Endodermal cell (in vitro differentiated cells): Measurements from ENCODE around the gene ITGA5. TPM values are rescaled to one million over a fixed set of nuclear protein-coding genes. Genes with fewer than 3 reads are reported as not detected.

Experiments
- DNase-seq: peaks from one replicate; pipeline ENCODE4 v3.0.0-alpha.2; 2017
- H3K27ac ChIP-seq: 2 replicates; pipeline ENCODE4 v1.5.1; 2013; ENCODE audit warnings: mild to moderate bottlenecking, low read depth, low read length, moderate library complexity
- H3K27me3 ChIP-seq: 2 replicates; pipeline ENCODE4 v1.6.1; 2013; ENCODE audit warnings: mild to moderate bottlenecking, low read length, moderate library complexity; ENCODE audit not compliant: insufficient read depth, control insufficient read depth, poor library complexity, severe bottlenecking
- H3K36me3 ChIP-seq: 2 replicates; pipeline ENCODE4 v1.7.0; 2013; ENCODE audit warnings: mild to moderate bottlenecking, low read length, moderate library complexity; ENCODE audit not compliant: control insufficient read depth, insufficient read depth
- H3K4me1 ChIP-seq: one replicate; pipeline ENCODE4 v1.7.0; 2013; ENCODE audit warnings: low read length; ENCODE audit not compliant: control insufficient read depth, insufficient read depth
- H3K4me3 ChIP-seq: 2 replicates; pipeline ENCODE4 v1.5.1; 2013; ENCODE audit warnings: mild to moderate bottlenecking, low read length, moderate library complexity
- H3K9ac ChIP-seq: 2 replicates; pipeline ENCODE4 v1.6.1; 2013; ENCODE audit warnings: mild to moderate bottlenecking, low read length, moderate library complexity; ENCODE audit not compliant: poor library complexity, severe bottlenecking; ENCODE audit errors: extremely low read depth
- H3K9me3 ChIP-seq: 2 replicates; pipeline ENCODE4 v1.6.1; 2013; ENCODE audit warnings: mild to moderate bottlenecking, low read length, moderate library complexity; ENCODE audit not compliant: control insufficient read depth
- H3K27ac Mint-ChIP-seq: 2 replicates; pipeline ENCODE4 v1.8.0; 2020; ENCODE audit warnings: mixed read lengths
- H3K27me3 Mint-ChIP-seq: 2 replicates; pipeline ENCODE4 v1.8.0; 2021; ENCODE audit warnings: mild to moderate bottlenecking, mixed read lengths; ENCODE audit not compliant: insufficient read depth
- H3K36me3 Mint-ChIP-seq: 2 replicates; pipeline ENCODE4 v1.8.0; 2020; ENCODE audit warnings: low read depth, mixed read lengths
- H3K4me1 Mint-ChIP-seq: 2 replicates; pipeline ENCODE4 v1.8.0; 2020; ENCODE audit warnings: mixed read lengths
- H3K4me3 Mint-ChIP-seq: 2 replicates; pipeline ENCODE4 v1.8.0; 2020; ENCODE audit warnings: mild to moderate bottlenecking, moderate library complexity, mixed read lengths
- H3K9me3 Mint-ChIP-seq: 2 replicates; pipeline ENCODE4 v1.8.0; 2020; ENCODE audit warnings: mild to moderate bottlenecking, mixed read lengths
- CTCF ChIP-seq: fragments of 200-600 bp; sonication (generic); conservative IDR thresholded peaks from 2 replicates; pipeline ENCODE4 v1.5.0; 2021; ENCODE audit warnings: antibody characterized with exemption, mild to moderate bottlenecking
- WGBS, 2 experiments: methylation state at CpG; one replicate each; pipeline versions ENCODE4 v1.1.5 to v1.1.7; 2013; ENCODE audit warnings: missing lambda C conversion rate in 2 of 2, mixed read lengths in 1 of 2; ENCODE audit not compliant: insufficient coverage in 1 of 2, insufficient read length in 1 of 2; 5-methylcytosine and 5-hydroxymethylcytosine counted together
- total RNA-seq, 2 donors: library from RNA; stranded (reverse); fragmentation: NEBNext Ultra II Directional in 1 of 2; extraction: Animal tissue kit (Norgen Biotek cat#: 25700) in 1 of 2; gene quantifications; 2 replicates in 1 of 2; 3 replicates in 1 of 2; pipeline ENCODE4 v1.2.1, GENCODE V29; 2021

The ITGA5 gene
- total RNA-seq, 2 donors from 2014 or later: 189 to 243 TPM

DNA sequence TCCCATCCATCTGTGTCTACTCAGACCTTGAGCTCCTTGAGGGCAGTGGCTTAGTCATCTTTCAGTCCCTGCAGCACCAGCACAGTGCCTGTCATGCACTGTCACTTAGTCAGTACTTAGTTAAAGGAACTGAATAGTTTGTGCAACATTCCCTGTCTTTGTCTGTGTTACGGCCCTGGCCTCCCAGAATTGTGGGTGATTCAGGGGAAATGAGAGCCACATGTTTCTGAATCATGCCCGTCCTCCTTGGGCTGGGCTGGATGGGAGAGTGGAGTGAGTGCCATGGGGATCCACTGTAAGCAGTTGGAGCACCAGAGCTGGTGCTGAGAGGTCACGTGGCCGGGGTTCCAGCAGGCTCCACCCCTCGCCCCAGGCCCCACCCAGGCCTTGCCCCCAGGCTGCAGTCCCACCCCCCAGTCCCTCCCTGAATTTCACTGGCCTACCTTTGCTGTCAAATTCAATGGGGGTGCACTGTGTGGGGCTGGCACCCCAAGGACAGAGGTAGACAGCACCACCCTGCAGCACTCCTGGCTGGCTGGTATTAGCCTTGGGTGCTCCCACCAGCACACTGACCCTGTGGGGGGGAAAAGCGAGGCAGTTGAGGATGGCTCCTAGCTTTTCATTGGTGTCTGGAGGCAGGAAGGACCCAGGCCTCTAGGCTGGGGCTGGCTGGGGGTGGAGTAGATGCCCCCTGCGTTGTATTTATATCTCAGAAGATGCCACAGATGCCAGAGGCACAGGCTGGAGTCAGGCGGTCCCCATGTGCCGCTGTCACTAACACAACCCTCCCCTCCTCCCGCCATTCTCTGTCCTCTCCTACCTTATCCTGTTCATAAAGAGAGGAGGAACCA lies 7.5 kb downstream of the ITGA5 start:
- Mint-ChIP-seq H3K36me3 (peaks cover 59% of the 10 kb centered on the region), H3K27me3 (no peaks in the 10 kb centered on the region), H3K4me1 (peaks cover 30% of the 10 kb centered on the region), H3K4me3 (no peak overlapping the region), H3K9me3 (no peaks in the 10 kb centered on the region), H3K27ac (no peak overlapping the region)
- H3K36me3 ChIP-seq: peaks cover 63% of the 10 kb centered on the region
- peaks cover 8% of the 10 kb centered on the region for H3K4me1 ChIP-seq
- no peaks in the 10 kb centered on the region for H3K27me3 ChIP-seq
- no peak for TF ChIP-seq CTCF
- no peak overlapping the region for H3K9ac ChIP-seq
- no peaks in the 10 kb centered on the region for H3K9me3 ChIP-seq
- no peak overlapping the region for H3K27ac ChIP-seq
- H3K4me3 ChIP-seq: no peak overlapping the region
- WGBS, 2 experiments: 80 to 86% methylated on average over 5 to 10 of the region's 10 CpGs
- DNase-seq: peak; percentile 73

- 98 to 100% methylated on average over 4 to 8 of the region's 8 CpGs for WGBS, 2 experiments
Observed at GRCh38 chr12:54409267-54409666, 9.8 kb downstream of the ITGA5 start.

DNA sequence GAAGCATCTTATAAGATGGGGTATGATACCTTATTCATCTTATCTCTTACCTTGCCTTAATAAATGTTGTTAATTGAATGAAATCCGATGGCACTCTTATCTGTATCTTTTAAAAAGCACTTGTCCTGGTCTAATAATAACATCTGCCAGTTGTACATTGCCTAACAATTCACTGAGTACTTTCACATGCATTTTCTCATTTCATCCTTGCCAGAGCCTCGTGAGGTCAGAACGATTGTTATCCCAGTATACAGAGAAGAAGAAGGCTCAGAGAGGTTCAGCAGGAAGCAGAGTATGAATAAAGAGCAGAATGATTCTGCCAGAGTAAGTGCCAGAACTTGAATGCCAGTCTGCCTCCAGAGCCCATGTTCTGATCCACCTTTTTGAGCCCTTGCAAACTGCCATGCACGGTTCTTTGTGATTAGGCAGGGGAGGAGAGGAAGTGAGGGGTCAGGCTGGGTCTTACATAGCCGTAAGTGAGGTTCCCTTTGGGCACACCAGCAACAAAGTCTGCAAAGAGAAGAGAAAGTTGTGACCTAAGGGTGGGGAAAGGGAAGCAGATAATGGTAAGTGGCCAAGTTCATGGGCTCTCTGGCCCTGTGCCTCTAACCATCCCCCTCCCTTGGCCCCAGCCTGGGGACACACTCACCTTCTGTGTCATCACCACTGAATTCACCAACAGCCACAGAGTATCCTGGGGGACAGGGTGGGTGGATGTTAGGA lies 11.7 kb downstream of the ITGA5 start:
- Mint-ChIP-seq H3K9me3 (no peaks in the 10 kb centered on the region), H3K4me3 (no peak overlapping the region), H3K4me1 (peaks cover 6% of the 10 kb centered on the region), H3K36me3 (peaks cover 81% of the 10 kb centered on the region), H3K27me3 (no peaks in the 10 kb centered on the region), H3K27ac (no peak overlapping the region)
- Histone ChIP-seq H3K4me3 (no peak overlapping the region), H3K4me1 (peaks cover 3% of the 10 kb centered on the region), H3K27ac (no peak overlapping the region), H3K9me3 (no peaks in the 10 kb centered on the region), H3K9ac (no peak overlapping the region), H3K36me3 (peaks cover 91% of the 10 kb centered on the region), H3K27me3 (no peaks in the 10 kb centered on the region)
- 89 to 97% methylated on average over 3 to 5 of the region's 5 CpGs for WGBS, 2 experiments
- DNase-seq: no peak
- no peak for TF ChIP-seq CTCF

More at GRCh38 chr12:54409267-54409666, 9.8 kb downstream of the ITGA5 start:
- Mint-ChIP-seq H3K4me1 (peaks cover 21% of the 10 kb centered on the region), H3K4me3 (no peak overlapping the region), H3K36me3 (peaks cover 72% of the 10 kb centered on the region), H3K27me3 (no peaks in the 10 kb centered on the region), H3K9me3 (no peaks in the 10 kb centered on the region), H3K27ac (no peak overlapping the region)
- Histone ChIP-seq H3K9me3 (no peaks in the 10 kb centered on the region), H3K4me1 (peaks cover 4% of the 10 kb centered on the region), H3K36me3 (peaks cover 86% of the 10 kb centered on the region), H3K27me3 (no peaks in the 10 kb centered on the region), H3K9ac (no peak overlapping the region), H3K27ac (no peak overlapping the region), H3K4me3 (no peak overlapping the region)
- TF ChIP-seq CTCF: no peak
- no peak for DNase-seq
